RWPE2 (cell line): Measurements from ENCODE around the gene CCL14.
A peak's percentile ranks its signal among the peaks of the same experiment; 100 is the strongest.

ENCODE experiments used
- ATAC-seq: fragments of 200-7000 bp; cut with Tn5 transposase; 3 replicates; pipeline ENCODE4 v1.9.1; 2021; ENCODE audit warnings: low read depth
- DNase-seq: peaks from one replicate; pipeline ENCODE4 v3.0.0-alpha.2; 2020; ENCODE audit warnings: low spot score
- H3K27ac ChIP-seq: fragments of 450-650 bp; 2 replicates; pipeline ENCODE4 v1.5.1; 2017; ENCODE audit warnings: mild to moderate bottlenecking; ENCODE audit not compliant: poor library complexity, severe bottlenecking
- H3K27me3 ChIP-seq: fragments of 250-450 bp; sonication (Bioruptor Pico); 2 replicates; pipeline ENCODE4 v1.5.1; 2021; ENCODE audit warnings: mild to moderate bottlenecking, moderate library complexity; ENCODE audit not compliant: insufficient read depth, poor library complexity, severe bottlenecking
- H3K36me3 ChIP-seq: fragments of 250-450 bp; sonication (Bioruptor Pico); 2 replicates; pipeline ENCODE4 v1.5.1; 2020; ENCODE audit warnings: low read depth, mild to moderate bottlenecking, moderate library complexity
- H3K4me1 ChIP-seq: fragments of 250-450 bp; sonication (Bioruptor Pico); 2 replicates; pipeline ENCODE4 v1.5.1; 2021; ENCODE audit warnings: mild to moderate bottlenecking, moderate library complexity; ENCODE audit not compliant: insufficient read depth, poor library complexity, severe bottlenecking
- H3K4me3 ChIP-seq: fragments of 250-450 bp; sonication (Bioruptor Pico); 2 replicates; pipeline ENCODE4 v1.5.1; 2021; ENCODE audit warnings: mild to moderate bottlenecking, moderate library complexity; ENCODE audit not compliant: severe bottlenecking
- H3K9me3 ChIP-seq: fragments of 250-450 bp; sonication (Bioruptor Pico); 2 replicates; pipeline ENCODE4 v1.5.1; 2021; ENCODE audit warnings: mild to moderate bottlenecking, moderate library complexity; ENCODE audit not compliant: severe bottlenecking
- TF ChIP-seq, protein P1 (sequence below): fragments of 450-650 bp; IDR thresholded peaks from one replicate; pipeline ENCODE4 v1.5.1; 2017; ENCODE audit warnings: mild to moderate bottlenecking, moderate library complexity; ENCODE audit not compliant: poor library complexity, severe bottlenecking

CCL14 gene

DNA sequence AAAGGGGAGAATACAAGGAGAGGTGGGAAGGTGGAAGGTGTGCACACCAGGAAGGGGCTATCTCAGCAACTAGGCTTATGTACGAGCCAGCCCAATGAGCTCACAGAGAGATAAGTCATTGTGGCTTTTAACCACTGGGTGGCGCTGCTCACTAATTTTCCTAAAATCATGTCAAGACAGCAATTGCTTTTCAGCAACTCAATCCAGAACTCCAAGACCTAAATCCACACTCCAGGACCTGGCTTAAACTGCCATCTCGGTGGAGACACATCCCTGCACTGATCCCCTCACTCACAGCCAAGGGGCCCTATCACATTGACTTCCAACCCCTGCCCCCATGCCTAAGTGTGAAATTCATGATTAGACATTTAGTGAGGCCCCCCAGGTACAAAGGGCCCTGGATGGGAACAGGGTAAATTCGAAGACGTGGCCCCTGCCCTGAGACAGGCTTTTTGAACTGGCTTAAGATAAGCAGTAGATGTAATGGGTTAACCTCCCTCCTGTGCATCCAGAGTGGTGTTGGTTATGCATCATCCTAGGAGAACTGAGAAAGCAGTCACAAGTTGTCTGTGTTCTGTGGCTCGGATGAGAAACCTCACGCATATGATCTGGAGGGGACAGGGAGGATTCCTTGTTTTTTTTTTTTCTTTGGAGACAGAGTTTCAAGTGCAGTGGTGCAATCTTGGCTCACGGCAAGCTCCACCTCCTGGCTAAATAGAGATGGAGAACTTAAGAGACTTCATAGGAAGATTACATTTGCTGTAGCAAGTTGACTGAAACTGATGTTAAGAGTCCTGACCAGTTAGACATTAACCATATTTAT, 16.8 kb downstream of the CCL14 start:
- Histone ChIP-seq H3K27ac (no peak overlapping the region), H3K4me1 (peaks cover 11% of the 10 kb centered on the region), H3K27me3 (no peaks in the 10 kb centered on the region), H3K9me3 (no peaks in the 10 kb centered on the region), H3K36me3 (no peaks in the 10 kb centered on the region), H3K4me3 (no peak overlapping the region)
- DNase-seq, result no peak
- ATAC-seq, result peak; percentile 62
- TF ChIP-seq, protein P1, sequence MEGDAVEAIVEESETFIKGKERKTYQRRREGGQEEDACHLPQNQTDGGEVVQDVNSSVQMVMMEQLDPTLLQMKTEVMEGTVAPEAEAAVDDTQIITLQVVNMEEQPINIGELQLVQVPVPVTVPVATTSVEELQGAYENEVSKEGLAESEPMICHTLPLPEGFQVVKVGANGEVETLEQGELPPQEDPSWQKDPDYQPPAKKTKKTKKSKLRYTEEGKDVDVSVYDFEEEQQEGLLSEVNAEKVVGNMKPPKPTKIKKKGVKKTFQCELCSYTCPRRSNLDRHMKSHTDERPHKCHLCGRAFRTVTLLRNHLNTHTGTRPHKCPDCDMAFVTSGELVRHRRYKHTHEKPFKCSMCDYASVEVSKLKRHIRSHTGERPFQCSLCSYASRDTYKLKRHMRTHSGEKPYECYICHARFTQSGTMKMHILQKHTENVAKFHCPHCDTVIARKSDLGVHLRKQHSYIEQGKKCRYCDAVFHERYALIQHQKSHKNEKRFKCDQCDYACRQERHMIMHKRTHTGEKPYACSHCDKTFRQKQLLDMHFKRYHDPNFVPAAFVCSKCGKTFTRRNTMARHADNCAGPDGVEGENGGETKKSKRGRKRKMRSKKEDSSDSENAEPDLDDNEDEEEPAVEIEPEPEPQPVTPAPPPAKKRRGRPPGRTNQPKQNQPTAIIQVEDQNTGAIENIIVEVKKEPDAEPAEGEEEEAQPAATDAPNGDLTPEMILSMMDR, result peak; percentile 85

DNA sequence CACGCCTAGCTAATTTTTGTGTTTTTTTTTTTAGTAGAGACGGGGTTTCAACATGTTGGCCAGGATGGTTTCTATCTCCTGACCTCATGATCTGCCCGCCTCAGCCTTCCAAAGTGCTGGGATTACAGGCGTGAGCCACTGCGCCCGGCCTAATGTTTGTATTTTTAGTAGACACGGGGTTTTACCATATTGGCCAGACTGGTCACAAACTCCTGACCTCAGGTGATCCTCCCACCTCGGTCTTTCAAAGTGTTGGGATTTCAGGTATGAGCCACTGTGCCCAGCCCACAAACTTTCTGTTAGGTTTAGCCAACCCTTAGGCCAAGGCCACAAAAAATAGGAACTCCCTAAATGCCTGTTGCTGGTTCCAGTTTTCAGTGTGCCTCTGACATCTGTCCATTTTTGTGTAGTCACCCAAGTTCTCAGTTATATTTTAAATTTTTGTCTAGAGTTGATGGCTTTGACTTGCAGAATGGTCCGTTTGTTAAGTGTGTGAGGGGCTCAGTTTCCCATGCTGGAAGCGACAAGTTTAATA, 17.9 kb downstream of the CCL14 start:
- ATAC-seq, result no peak
- TF ChIP-seq, protein P1, result no peak
- Histone ChIP-seq H3K27me3 (no peaks in the 10 kb centered on the region), H3K4me3 (no peak overlapping the region), H3K9me3 (no peaks in the 10 kb centered on the region), H3K36me3 (no peaks in the 10 kb centered on the region), H3K4me1 (peaks cover 5% of the 10 kb centered on the region), H3K27ac (no peak overlapping the region)
- DNase-seq, result no peak

- no peak overlapping the region for H3K4me3 ChIP-seq
- no peaks in the 10 kb centered on the region for H3K36me3 ChIP-seq
- H3K27ac ChIP-seq, result no peak overlapping the region
- H3K27me3 ChIP-seq, result no peaks in the 10 kb centered on the region
- TF ChIP-seq, protein P1, result no peak
- DNase-seq (no peak), ATAC-seq (no peak)
- H3K4me1 ChIP-seq, result no peaks in the 10 kb centered on the region
- no peaks in the 10 kb centered on the region for H3K9me3 ChIP-seq
These were observed 21.3 kb downstream of the CCL14 start for GRCh38 chr17:35965272-35965671.

- DNase-seq (no peak), ATAC-seq (no peak)
- no peaks in the 10 kb centered on the region for H3K4me1 ChIP-seq
- no peaks in the 10 kb centered on the region for H3K36me3 ChIP-seq
- no peak overlapping the region for H3K4me3 ChIP-seq
- no peaks in the 10 kb centered on the region for H3K9me3 ChIP-seq
- no peaks in the 10 kb centered on the region for H3K27me3 ChIP-seq
- TF ChIP-seq, protein P1, result no peak
- H3K27ac ChIP-seq, result no peak overlapping the region
These were observed 22.9 kb downstream of the CCL14 start for GRCh38 chr17:35963663-35964062.

- TF ChIP-seq, protein P1, result no peak
These were observed 32.8 kb downstream of the CCL14 start for GRCh38 chr17:35953720-35954119.

More at GRCh38 chr17:35953720-35954119, 32.8 kb downstream of the CCL14 start:
- Histone ChIP-seq H3K27ac (no peak overlapping the region), H3K4me1 (no peaks in the 10 kb centered on the region), H3K27me3 (peaks cover 6% of the 10 kb centered on the region), H3K9me3 (no peaks in the 10 kb centered on the region), H3K36me3 (no peaks in the 10 kb centered on the region), H3K4me3 (no peak overlapping the region)
- ATAC-seq (no peak), DNase-seq (no peak)
